ENCODE measurements around the gene HMCN2. TPM values are rescaled to one million over a fixed set of nuclear protein-coding genes. Genes with fewer than 3 reads are reported as not detected.

Gene HMCN2
- total RNA-seq, 1 donor from 2014 or later = not detected

DNA sequence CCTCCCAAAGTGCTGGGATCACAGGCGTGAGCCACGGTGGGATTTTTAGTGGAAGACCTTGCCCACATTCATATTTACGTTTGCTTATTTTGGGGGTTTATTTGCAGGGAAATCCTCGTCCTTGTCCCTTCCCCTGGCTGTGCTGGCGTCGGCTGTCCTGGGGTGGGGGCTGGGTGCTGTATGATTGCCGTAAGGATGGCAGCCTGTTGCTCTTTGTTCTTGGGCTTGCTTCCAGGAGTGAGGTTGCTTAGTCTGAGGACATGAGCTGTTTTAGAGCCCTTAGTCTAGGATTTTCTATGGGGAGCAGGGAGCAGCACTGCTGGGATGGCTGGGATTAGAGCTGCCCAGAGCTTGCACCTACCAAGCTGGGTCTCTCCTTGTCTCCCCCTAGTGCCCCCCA, 93.4 kb downstream of the HMCN2 start:
- H3K27ac Mint-ChIP-seq = no peak overlapping the region
- no peaks in the 10 kb centered on the region for H3K9me3 Mint-ChIP-seq
- no peak for DNase-seq
- ChIA-PET CTCF (no interaction called here), POLR2A (interaction anchor here (0.7 kb wide), 1 partner anchor 33 kb away, joined by 3 read pairs; no protein-coding TSS in a partner anchor)
- intact Hi-C loops (cut with micrococcal nuclease) = loop anchor here (1.0 to 10.0 kb wide), 3 partner anchors 117 to 474 kb away; no protein-coding TSS in a partner anchor
- TF ChIP-seq, protein P1, sequence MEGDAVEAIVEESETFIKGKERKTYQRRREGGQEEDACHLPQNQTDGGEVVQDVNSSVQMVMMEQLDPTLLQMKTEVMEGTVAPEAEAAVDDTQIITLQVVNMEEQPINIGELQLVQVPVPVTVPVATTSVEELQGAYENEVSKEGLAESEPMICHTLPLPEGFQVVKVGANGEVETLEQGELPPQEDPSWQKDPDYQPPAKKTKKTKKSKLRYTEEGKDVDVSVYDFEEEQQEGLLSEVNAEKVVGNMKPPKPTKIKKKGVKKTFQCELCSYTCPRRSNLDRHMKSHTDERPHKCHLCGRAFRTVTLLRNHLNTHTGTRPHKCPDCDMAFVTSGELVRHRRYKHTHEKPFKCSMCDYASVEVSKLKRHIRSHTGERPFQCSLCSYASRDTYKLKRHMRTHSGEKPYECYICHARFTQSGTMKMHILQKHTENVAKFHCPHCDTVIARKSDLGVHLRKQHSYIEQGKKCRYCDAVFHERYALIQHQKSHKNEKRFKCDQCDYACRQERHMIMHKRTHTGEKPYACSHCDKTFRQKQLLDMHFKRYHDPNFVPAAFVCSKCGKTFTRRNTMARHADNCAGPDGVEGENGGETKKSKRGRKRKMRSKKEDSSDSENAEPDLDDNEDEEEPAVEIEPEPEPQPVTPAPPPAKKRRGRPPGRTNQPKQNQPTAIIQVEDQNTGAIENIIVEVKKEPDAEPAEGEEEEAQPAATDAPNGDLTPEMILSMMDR (IDR thresholded peaks at IDR 0.05) = no peak
- H3K4me1 Mint-ChIP-seq = peaks cover 24% of the 10 kb centered on the region
- H3K36me3 Mint-ChIP-seq (ENCODE audit: low read depth) = no peaks in the 10 kb centered on the region
- ATAC-seq (ENCODE audit: low read depth) = no peak
- H3K27me3 Mint-ChIP-seq = no peaks in the 10 kb centered on the region
- H3K4me3 Mint-ChIP-seq = no peak overlapping the region

DNA sequence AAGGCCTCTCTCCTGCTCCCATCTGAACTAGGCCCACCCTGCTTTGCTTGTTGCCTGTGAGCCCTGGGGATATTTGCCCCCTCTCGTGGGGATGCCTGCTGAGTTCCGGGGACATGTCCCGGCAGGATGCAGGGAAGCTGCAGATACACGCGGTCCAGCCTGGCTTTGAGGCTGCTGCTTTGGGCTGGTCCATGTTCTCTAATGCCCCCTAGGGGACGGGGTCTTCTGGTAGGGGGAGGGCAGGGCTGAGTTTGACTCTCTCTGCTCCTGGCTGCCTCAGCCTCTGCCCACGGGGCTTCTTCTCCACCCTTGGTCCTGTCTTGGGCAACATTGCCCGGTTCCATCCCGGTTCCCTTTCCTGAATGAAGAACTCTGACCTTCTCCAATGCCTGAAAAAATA, 94.3 kb downstream of the HMCN2 start:
- no peak overlapping the region for H3K4me3 Mint-ChIP-seq
- H3K9me3 Mint-ChIP-seq = no peaks in the 10 kb centered on the region
- intact Hi-C loops (cut with micrococcal nuclease) = loop anchor here (5.0 to 10.0 kb wide), 2 partner anchors 118 to 475 kb away; no protein-coding TSS in a partner anchor
- DNase-seq (no peak), ATAC-seq (ENCODE audit: low read depth) (no peak)
- H3K4me1 Mint-ChIP-seq = peaks cover 20% of the 10 kb centered on the region
- H3K27me3 Mint-ChIP-seq = no peaks in the 10 kb centered on the region
- H3K27ac Mint-ChIP-seq = no peak overlapping the region
- no peaks in the 10 kb centered on the region for H3K36me3 Mint-ChIP-seq (ENCODE audit: low read depth)
- CTCF ChIA-PET = no interaction called here
- POLR2A ChIA-PET = no interaction called here
- TF ChIP-seq, protein P1 (IDR thresholded peaks at IDR 0.05) = no peak

DNA sequence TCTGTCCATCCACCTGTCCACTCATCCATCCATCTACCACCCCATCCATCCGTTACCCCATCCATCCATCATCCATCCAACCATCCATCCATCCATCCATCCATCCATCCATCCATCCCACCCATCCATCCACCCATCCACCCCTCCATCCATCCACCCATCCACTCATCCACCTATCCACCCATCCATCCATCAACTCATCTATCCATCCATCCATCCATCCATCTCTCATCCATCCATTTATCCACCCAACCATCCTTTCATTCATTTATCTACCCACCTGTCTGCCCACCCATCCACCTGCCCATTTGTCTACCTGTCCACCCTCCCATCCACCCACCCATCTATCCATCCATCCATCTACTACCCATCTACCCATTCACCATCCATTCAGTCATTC, 95.1 kb downstream of the HMCN2 start:
- H3K27me3 Mint-ChIP-seq = peaks cover 4% of the 10 kb centered on the region
- ChIA-PET CTCF (no interaction called here), POLR2A (no interaction called here)
- ATAC-seq (ENCODE audit: low read depth) (no peak), DNase-seq (no peak)
- intact Hi-C loops (cut with micrococcal nuclease) = no loop called here
- H3K36me3 Mint-ChIP-seq (ENCODE audit: low read depth) = no peaks in the 10 kb centered on the region
- H3K4me3 Mint-ChIP-seq = no peak overlapping the region
- TF ChIP-seq, protein P1 (IDR thresholded peaks at IDR 0.05) = no peak
- H3K27ac Mint-ChIP-seq = no peak overlapping the region
- peaks cover 20% of the 10 kb centered on the region for H3K4me1 Mint-ChIP-seq
- no peaks in the 10 kb centered on the region for H3K9me3 Mint-ChIP-seq

DNA sequence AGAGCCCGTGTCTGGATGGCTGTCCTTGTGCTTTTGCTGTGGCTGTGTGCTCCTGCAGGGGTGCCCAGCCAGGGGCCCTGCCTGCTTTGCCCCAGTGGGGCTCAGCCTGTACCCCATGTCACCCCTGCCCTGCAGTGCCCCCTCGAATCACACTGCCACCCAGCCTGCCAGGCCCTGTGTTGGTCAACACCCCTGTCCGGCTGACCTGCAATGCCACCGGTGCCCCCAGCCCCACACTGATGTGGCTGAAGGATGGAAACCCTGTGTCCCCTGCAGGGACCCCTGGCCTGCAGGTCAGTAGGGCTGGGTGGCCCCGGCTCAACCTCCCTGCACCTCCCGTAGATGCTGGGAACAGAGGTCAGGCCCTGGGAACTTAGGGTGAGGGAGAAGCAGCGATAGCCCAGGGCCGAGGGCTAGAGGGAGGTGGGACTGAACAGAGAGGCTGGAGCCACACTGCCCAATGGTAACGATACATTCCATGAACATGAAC, 96.4 kb downstream of the HMCN2 start:
- Mint-ChIP-seq H3K27ac (no peak overlapping the region), H3K36me3 (ENCODE audit: low read depth) (no peaks in the 10 kb centered on the region), H3K4me3 (no peak overlapping the region), H3K27me3 (peaks cover 7% of the 10 kb centered on the region), H3K4me1 (peaks cover 20% of the 10 kb centered on the region), H3K9me3 (no peaks in the 10 kb centered on the region)
- ChIA-PET POLR2A (no interaction called here), CTCF (no interaction called here)
- no peak for DNase-seq
- intact Hi-C loops (cut with micrococcal nuclease) = no loop called here
- TF ChIP-seq, protein P1 (IDR thresholded peaks at IDR 0.05) = no peak
- no peak for ATAC-seq (ENCODE audit: low read depth)

DNA sequence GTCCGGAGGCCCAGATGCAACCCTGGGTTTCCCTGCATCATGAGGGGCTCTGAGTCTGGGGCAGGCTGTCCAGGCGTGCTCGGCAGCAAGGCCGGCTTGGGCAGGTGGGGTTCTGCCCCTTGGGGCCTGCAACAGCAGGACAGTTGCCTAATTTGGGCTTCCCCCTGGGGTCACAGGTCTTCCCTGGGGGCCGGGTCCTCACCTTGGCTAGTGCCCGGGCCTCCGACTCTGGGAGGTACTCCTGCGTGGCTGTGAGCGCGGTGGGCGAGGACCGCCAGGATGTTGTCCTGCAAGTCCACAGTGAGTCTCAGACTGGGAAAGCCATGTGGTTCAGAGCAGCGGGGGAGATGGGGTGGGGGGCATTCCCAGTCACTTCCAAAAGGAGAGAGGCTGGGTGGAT, 97.1 kb downstream of the HMCN2 start:
- Mint-ChIP-seq H3K27ac (no peak overlapping the region), H3K36me3 (ENCODE audit: low read depth) (no peaks in the 10 kb centered on the region), H3K4me1 (peaks cover 19% of the 10 kb centered on the region), H3K4me3 (no peak overlapping the region), H3K27me3 (peaks cover 10% of the 10 kb centered on the region), H3K9me3 (no peaks in the 10 kb centered on the region)
- ChIA-PET CTCF (no interaction called here), POLR2A (no interaction called here)
- intact Hi-C loops (cut with micrococcal nuclease) = no loop called here
- TF ChIP-seq, protein P1 (IDR thresholded peaks at IDR 0.05) = no peak
- DNase-seq (no peak), ATAC-seq (ENCODE audit: low read depth) (no peak)

All from activated B cell treated with CpG ODN at 0.5 μM for 24 hours (primary cell).